ENCODE data around the gene LEO1.

LEO1 gene

DNA sequence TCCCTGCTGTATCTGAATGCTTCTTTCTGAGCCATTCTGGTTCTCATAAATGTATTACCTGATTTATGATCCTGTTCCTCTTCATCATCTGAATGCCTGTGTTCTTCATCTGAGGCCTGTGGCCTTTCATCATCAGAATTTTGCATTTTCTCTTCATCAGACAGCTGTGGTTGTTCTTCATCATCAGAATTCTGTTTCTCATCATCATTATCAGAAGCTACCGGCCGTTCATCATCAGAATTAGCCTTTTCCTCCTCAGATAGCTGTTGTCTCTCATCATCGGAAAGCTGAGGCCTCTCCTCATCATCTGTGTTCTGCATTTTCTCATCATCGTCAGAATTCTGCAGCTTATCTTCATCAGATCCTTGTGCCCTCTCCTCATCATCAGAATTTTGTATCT, 5.9 kb downstream of the LEO1 start:
- peaks cover 11 to 20% of the 10 kb centered on the region in 2 donors for H3K36me3 ChIP-seq (ENCODE audit: control insufficient read depth in 1 of 2, insufficient read depth in 2 of 2, low read length in 2 of 2)
- H3K4me3 ChIP-seq (ENCODE audit: low read depth in 1 of 2, low read length in 2 of 2), result no peak overlapping the region
- H3K4me1 ChIP-seq (ENCODE audit: control insufficient read depth in 1 of 2, insufficient read depth in 2 of 2, low read length in 2 of 2), result peaks cover 4 to 5% of the 10 kb centered on the region in 2 donors
- peaks cover 0 to 10% of the 10 kb centered on the region in 2 donors for H3K9me3 ChIP-seq (ENCODE audit: control insufficient read depth in 1 of 2, low read length in 2 of 2)
- no peaks in the 10 kb centered on the region for H3K27me3 ChIP-seq (ENCODE audit: low read depth, low read length)
- H3K27ac ChIP-seq (ENCODE audit: low read length), result no peak overlapping the region

DNA sequence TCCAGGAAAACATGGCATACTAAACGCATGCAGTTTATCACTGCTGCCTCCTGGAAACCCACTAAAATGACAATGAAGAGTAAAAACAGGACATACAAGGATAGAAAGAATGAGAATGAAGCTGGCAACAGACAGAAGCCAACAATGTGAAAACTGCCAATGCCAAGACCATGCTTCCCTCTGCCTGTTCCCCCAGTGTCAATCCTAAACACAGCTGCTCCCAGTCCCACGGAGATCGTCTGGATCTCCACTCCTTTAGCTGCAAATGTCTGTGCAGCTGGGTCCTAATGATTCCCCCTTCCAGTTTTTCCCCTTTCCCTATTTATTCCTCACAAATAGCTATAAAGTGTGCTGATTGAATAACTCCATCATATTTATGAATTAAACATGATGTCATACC, 16.1 kb downstream of the LEO1 start:
- Histone ChIP-seq H3K4me3 (ENCODE audit: low read depth in 1 of 2, low read length in 2 of 2) (no peak overlapping the region), H3K36me3 (ENCODE audit: control insufficient read depth in 1 of 2, insufficient read depth in 2 of 2, low read length in 2 of 2) (peaks cover 39 to 67% of the 10 kb centered on the region in 2 donors), H3K27me3 (ENCODE audit: low read depth, low read length) (no peaks in the 10 kb centered on the region), H3K4me1 (ENCODE audit: control insufficient read depth in 1 of 2, insufficient read depth in 2 of 2, low read length in 2 of 2) (no peaks in the 10 kb centered on the region), H3K9me3 (ENCODE audit: control insufficient read depth in 1 of 2, low read length in 2 of 2) (no peaks in the 10 kb centered on the region), H3K27ac (ENCODE audit: low read length) (no peak overlapping the region)

DNA sequence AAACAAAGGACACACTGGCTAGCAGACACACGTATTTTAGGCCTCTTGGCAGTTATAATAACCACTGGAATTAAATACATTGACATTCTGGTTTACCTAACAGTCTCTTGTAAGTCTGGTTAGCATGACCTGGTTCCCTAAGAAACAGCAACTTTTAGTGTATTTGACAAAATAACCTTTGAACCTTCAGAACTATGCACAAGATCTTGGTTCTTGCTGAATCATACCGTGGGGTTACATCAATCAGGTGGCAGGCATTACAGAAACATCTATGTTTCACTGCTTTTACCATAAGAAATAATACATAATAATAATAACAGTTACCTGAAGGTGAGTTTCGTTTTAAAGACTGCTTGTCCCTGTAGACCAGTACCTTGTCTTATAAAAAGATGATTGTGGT, 18.8 kb downstream of the LEO1 start:
- no peaks in the 10 kb centered on the region for H3K27me3 ChIP-seq (ENCODE audit: low read depth, low read length)
- H3K4me3 ChIP-seq (ENCODE audit: low read depth in 1 of 2, low read length in 2 of 2), result no peak overlapping the region
- H3K9me3 ChIP-seq (ENCODE audit: control insufficient read depth in 1 of 2, low read length in 2 of 2), result no peaks in the 10 kb centered on the region
- peaks cover 56 to 70% of the 10 kb centered on the region in 2 donors for H3K36me3 ChIP-seq (ENCODE audit: control insufficient read depth in 1 of 2, insufficient read depth in 2 of 2, low read length in 2 of 2)
- no peak overlapping the region for H3K27ac ChIP-seq (ENCODE audit: low read length)
- no peaks in the 10 kb centered on the region for H3K4me1 ChIP-seq (ENCODE audit: control insufficient read depth in 1 of 2, insufficient read depth in 2 of 2, low read length in 2 of 2)

DNA sequence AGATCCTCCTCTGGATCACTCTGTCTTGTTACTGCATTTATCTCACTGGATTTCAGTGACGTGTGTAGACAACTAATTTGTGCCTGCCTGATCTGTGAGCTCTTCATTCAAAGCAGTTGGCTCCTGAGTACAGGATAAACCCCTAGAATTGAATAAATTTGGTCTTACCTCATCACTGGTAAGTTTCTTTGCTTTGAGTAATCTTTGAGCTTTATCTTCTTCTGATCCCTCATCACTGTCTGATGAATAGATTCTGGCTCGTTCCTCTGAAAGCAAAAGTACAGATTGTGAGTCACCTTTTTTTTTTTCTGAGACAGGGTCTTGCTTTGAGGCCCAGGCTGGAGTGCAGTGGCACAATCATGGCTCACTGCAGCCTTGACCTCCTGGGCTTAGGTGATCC, 24.5 kb downstream of the LEO1 start:
- H3K4me1 ChIP-seq (ENCODE audit: control insufficient read depth in 1 of 2, insufficient read depth in 2 of 2, low read length in 2 of 2), result no peaks in the 10 kb centered on the region
- peaks cover 52 to 58% of the 10 kb centered on the region in 2 donors for H3K36me3 ChIP-seq (ENCODE audit: control insufficient read depth in 1 of 2, insufficient read depth in 2 of 2, low read length in 2 of 2)
- H3K4me3 ChIP-seq (ENCODE audit: low read depth in 1 of 2, low read length in 2 of 2), result no peak overlapping the region
- H3K27me3 ChIP-seq (ENCODE audit: low read depth, low read length), result no peaks in the 10 kb centered on the region
- H3K9me3 ChIP-seq (ENCODE audit: control insufficient read depth in 1 of 2, low read length in 2 of 2), result no peaks in the 10 kb centered on the region
- no peak overlapping the region for H3K27ac ChIP-seq (ENCODE audit: low read length)

DNA sequence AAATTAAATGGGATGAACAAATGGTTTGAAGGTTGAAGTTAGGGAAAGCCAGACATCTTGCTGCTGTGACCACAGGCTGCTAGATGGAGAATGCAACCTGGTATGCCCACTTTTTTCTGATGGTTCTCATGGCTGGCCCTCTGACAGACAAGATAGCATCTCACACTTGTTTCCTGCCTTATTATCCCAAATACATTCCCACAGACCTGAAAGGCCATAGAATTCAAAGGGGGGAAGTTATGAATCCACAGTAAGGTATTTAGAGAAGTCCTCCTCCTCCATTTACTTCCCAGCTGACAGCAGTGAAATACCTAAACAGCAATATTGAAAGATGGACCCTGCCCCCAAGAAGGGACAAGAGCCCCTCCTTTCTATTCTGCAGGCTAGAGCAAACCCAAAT, 32.4 kb downstream of the LEO1 start:
- no peaks in the 10 kb centered on the region for H3K27me3 ChIP-seq (ENCODE audit: low read depth, low read length)
- H3K4me1 ChIP-seq (ENCODE audit: control insufficient read depth in 1 of 2, insufficient read depth in 2 of 2, low read length in 2 of 2), result no peaks in the 10 kb centered on the region
- H3K4me3 ChIP-seq (ENCODE audit: low read depth in 1 of 2, low read length in 2 of 2), result no peak overlapping the region
- H3K36me3 ChIP-seq (ENCODE audit: control insufficient read depth in 1 of 2, insufficient read depth in 2 of 2, low read length in 2 of 2), result peaks cover 24 to 29% of the 10 kb centered on the region in 2 donors
- H3K9me3 ChIP-seq (ENCODE audit: control insufficient read depth in 1 of 2, low read length in 2 of 2), result no peaks in the 10 kb centered on the region
- H3K27ac ChIP-seq (ENCODE audit: low read length), result no peak overlapping the region

DNA sequence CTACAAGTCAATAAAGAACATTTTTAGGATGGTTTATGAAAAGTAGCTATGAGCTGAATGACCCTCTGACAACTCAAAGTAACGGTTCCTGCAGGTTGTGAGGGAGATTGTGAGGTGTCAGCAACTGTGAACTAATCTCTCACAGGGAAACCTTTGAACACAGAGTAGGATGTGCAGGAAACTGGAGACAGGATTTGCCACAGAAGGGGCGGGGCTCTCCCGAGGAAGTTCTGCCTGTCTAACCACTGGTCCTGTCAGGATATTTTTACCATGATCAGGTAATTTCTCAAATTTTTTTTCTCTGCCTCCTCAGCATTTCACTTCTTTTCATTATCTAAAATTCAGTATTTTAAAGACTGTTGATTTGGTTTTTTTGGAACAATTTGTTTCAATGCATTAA, 33.3 kb downstream of the LEO1 start:
- H3K27ac ChIP-seq (ENCODE audit: low read length), result no peak overlapping the region

DNA sequence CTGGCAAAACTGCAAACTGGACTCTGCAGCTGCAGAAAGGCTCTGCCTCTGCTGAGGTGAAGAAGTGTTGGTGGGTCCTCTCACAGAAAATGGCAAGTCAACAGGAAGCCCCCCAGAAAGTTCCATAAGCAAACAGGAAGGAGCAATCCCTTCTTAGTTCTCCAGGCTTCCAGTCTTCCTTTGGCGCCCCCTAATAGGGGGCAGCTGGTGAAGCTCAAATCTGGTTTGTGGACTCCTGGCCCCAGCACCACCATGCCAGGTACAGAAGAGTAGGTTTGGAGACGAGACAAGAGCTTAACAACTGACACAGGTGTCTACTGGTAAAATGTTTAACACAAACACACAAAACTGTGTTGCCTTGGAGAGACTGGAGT, 35.5 kb downstream of the LEO1 start:
- peaks cover 13 to 23% of the 10 kb centered on the region in 2 donors for H3K36me3 ChIP-seq (ENCODE audit: control insufficient read depth in 1 of 2, insufficient read depth in 2 of 2, low read length in 2 of 2)
- H3K27me3 ChIP-seq (ENCODE audit: low read depth, low read length), result no peaks in the 10 kb centered on the region
- no peak overlapping the region for H3K27ac ChIP-seq (ENCODE audit: low read length)
- no peaks in the 10 kb centered on the region for H3K4me1 ChIP-seq (ENCODE audit: control insufficient read depth in 1 of 2, insufficient read depth in 2 of 2, low read length in 2 of 2)
- no peaks in the 10 kb centered on the region for H3K9me3 ChIP-seq (ENCODE audit: control insufficient read depth in 1 of 2, low read length in 2 of 2)
- H3K4me3 ChIP-seq (ENCODE audit: low read depth in 1 of 2, low read length in 2 of 2), result no peak overlapping the region

More for the DNA sequence above, 33.3 kb downstream of the LEO1 start:
- no peaks in the 10 kb centered on the region for H3K27me3 ChIP-seq (ENCODE audit: low read depth, low read length)
- H3K4me1 ChIP-seq (ENCODE audit: control insufficient read depth in 1 of 2, insufficient read depth in 2 of 2, low read length in 2 of 2), result no peaks in the 10 kb centered on the region
- peaks cover 23 to 24% of the 10 kb centered on the region in 2 donors for H3K36me3 ChIP-seq (ENCODE audit: control insufficient read depth in 1 of 2, insufficient read depth in 2 of 2, low read length in 2 of 2)
- no peak overlapping the region for H3K4me3 ChIP-seq (ENCODE audit: low read depth in 1 of 2, low read length in 2 of 2)
- H3K9me3 ChIP-seq (ENCODE audit: control insufficient read depth in 1 of 2, low read length in 2 of 2), result no peaks in the 10 kb centered on the region

DNA sequence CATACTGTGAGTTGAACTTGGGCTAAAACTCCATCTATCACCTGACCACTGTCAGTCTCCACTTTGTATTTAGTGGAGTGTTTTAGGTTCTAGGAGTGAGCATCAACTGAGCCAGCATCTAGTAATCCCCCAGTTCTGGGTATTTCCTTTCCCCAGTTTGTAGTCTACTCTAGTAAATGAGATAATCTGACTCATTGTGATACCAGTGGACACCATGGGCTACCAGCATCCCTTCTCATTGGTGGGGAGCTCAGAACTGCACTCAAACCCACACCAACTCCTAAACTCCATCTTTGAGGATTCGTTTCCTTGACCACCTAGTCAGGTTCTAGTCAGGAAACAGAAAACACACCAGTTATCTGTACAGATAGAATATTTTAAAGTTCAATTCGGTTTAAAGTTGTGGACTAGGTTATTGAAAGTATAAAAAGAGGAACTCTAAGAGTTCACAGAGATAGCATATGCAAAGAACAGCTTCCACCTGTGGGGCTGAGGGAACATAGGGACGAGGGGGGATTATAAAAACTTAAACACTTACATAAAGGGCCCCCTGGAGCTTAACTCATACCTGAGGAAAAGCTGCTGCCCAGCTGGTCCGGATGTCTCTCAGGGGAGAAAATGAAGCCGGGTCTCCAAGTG, 36.0 kb downstream of the LEO1 start:
- H3K4me1 ChIP-seq (ENCODE audit: control insufficient read depth in 1 of 2, insufficient read depth in 2 of 2, low read length in 2 of 2), result no peaks in the 10 kb centered on the region
- H3K4me3 ChIP-seq (ENCODE audit: low read depth in 1 of 2, low read length in 2 of 2), result no peak overlapping the region
- peaks cover 11 to 23% of the 10 kb centered on the region in 2 donors for H3K36me3 ChIP-seq (ENCODE audit: control insufficient read depth in 1 of 2, insufficient read depth in 2 of 2, low read length in 2 of 2)
- H3K9me3 ChIP-seq (ENCODE audit: control insufficient read depth in 1 of 2, low read length in 2 of 2), result no peaks in the 10 kb centered on the region
- no peak overlapping the region for H3K27ac ChIP-seq (ENCODE audit: low read length)
- H3K27me3 ChIP-seq (ENCODE audit: low read depth, low read length), result no peaks in the 10 kb centered on the region

DNA sequence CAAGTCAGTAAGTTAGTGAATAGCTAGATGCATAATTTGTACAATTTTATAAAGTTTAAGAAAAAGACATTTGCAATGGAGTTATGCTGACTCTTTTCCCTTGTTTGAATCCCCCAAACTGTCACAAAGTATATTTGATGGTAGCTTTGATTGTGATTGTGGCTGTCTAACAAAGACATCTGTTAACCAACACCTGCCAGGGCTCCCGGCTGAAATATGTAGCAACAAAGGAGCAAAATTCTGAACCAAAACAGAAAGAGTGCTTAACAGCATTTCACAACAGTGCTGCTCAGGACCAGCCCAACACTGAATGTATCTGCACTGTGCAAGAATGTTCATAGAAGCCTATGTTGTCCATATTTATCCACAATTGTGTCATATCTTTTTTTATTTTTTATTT, 39.4 kb downstream of the LEO1 start:
- Histone ChIP-seq H3K27me3 (ENCODE audit: low read depth, low read length) (no peaks in the 10 kb centered on the region), H3K27ac (ENCODE audit: low read length) (no peak overlapping the region), H3K9me3 (ENCODE audit: control insufficient read depth in 1 of 2, low read length in 2 of 2) (no peaks in the 10 kb centered on the region), H3K4me3 (ENCODE audit: low read depth in 1 of 2, low read length in 2 of 2) (no peak overlapping the region), H3K4me1 (ENCODE audit: control insufficient read depth in 1 of 2, insufficient read depth in 2 of 2, low read length in 2 of 2) (no peaks in the 10 kb centered on the region), H3K36me3 (ENCODE audit: control insufficient read depth in 1 of 2, insufficient read depth in 2 of 2, low read length in 2 of 2) (peaks cover 4 to 16% of the 10 kb centered on the region in 2 donors)

DNA sequence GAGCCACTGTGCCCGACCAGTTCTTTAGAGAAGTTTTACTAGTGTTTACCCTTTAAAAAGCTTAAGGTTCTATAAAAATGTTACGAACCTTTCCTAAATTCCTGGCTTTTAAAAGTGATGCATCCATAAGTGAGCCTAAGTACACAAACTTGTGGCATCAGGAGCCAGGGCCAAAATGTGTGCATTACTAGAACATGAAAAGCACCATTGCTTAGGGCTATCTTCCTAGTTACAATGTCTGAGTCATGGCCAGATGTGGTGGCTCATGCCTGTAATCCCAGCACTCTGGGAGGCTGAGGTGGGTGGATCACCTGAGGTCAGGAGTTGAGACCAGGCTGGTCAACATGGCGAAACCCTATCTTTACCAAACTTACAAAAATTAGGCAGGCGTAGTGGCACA, 39.9 kb downstream of the LEO1 start:
- no peak overlapping the region for H3K4me3 ChIP-seq (ENCODE audit: low read depth in 1 of 2, low read length in 2 of 2)
- H3K27me3 ChIP-seq (ENCODE audit: low read depth, low read length), result no peaks in the 10 kb centered on the region
- peaks cover 4 to 14% of the 10 kb centered on the region in 2 donors for H3K36me3 ChIP-seq (ENCODE audit: control insufficient read depth in 1 of 2, insufficient read depth in 2 of 2, low read length in 2 of 2)
- no peaks in the 10 kb centered on the region for H3K4me1 ChIP-seq (ENCODE audit: control insufficient read depth in 1 of 2, insufficient read depth in 2 of 2, low read length in 2 of 2)
- no peak overlapping the region for H3K27ac ChIP-seq (ENCODE audit: low read length)
- H3K9me3 ChIP-seq (ENCODE audit: control insufficient read depth in 1 of 2, low read length in 2 of 2), result no peaks in the 10 kb centered on the region

DNA sequence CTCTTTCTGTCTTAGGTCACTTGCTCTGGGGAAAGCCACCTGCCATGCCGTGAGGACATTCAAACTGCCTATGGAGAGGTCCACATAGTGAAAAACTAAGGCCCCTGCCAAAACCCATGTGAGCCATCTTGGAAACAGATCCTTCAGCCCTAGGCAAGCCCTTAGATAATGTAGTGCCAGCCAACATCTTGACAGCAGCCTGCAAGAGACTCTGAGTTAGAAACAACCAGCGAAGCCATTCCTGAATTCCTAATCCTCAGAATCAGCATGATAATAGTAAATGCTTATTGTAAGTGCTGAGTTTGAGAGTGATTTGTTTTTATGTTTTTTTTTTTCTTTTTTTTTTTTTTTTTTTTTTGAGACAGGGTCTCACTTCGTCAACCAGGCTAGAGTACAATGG, 40.6 kb downstream of the LEO1 start:
- Histone ChIP-seq H3K4me3 (ENCODE audit: low read depth in 1 of 2, low read length in 2 of 2) (no peak overlapping the region), H3K9me3 (ENCODE audit: control insufficient read depth in 1 of 2, low read length in 2 of 2) (no peaks in the 10 kb centered on the region), H3K4me1 (ENCODE audit: control insufficient read depth in 1 of 2, insufficient read depth in 2 of 2, low read length in 2 of 2) (no peaks in the 10 kb centered on the region), H3K36me3 (ENCODE audit: control insufficient read depth in 1 of 2, insufficient read depth in 2 of 2, low read length in 2 of 2) (peaks cover 4 to 8% of the 10 kb centered on the region in 2 donors), H3K27ac (ENCODE audit: low read length) (no peak overlapping the region), H3K27me3 (ENCODE audit: low read depth, low read length) (no peaks in the 10 kb centered on the region)

DNA sequence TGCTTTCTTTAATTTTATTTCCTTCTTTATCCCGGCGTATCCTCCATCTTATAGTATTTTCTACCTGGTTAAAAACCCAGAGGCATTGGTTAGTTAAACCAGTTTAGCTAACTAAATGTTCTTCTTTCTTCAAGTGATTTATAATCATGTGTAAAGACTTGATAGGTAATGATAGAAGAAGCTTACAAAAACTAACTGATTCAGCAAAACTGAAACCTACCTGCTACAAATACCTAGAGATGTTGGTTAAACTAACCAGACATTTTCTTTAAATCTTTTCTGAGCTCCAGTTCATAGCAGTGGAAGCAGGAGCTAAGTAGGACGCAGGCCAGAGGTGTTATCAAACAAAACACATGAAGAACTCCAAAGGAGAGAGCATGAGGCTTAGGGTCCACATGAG, 44.8 kb downstream of the LEO1 start:
- Histone ChIP-seq H3K27me3 (ENCODE audit: low read depth, low read length) (no peaks in the 10 kb centered on the region), H3K4me1 (ENCODE audit: control insufficient read depth in 1 of 2, insufficient read depth in 2 of 2, low read length in 2 of 2) (no peaks in the 10 kb centered on the region), H3K9me3 (ENCODE audit: control insufficient read depth in 1 of 2, low read length in 2 of 2) (no peaks in the 10 kb centered on the region), H3K27ac (ENCODE audit: low read length) (no peak overlapping the region), H3K4me3 (ENCODE audit: low read depth in 1 of 2, low read length in 2 of 2) (no peak overlapping the region), H3K36me3 (ENCODE audit: control insufficient read depth in 1 of 2, insufficient read depth in 2 of 2, low read length in 2 of 2) (peaks cover 11 to 27% of the 10 kb centered on the region in 2 donors)
